Measurements from ENCODE around the gene UGGT2.
"Not testable (repeated sequence)": the region's sequence is repeated elsewhere in the genome, so short reads cannot be mapped to it uniquely, and the experiment has no call there.

The UGGT2 gene

GRCh38 chr13:96050955-96051354 lies 2.2 kb downstream of the UGGT2 start:
- in situ Hi-C loops (cut with MboI; ENCODE audit: low sequenced_read_pairs) = not testable (repeated sequence)

- in situ Hi-C loops (cut with MboI; ENCODE audit: low sequenced_read_pairs) = not testable (repeated sequence)
Measured at GRCh38 chr13:96046449-96047126, 6.6 kb downstream of the UGGT2 start.

- in situ Hi-C loops (cut with MboI; ENCODE audit: low sequenced_read_pairs) = no loop called here
Measured at GRCh38 chr13:96044238-96044637, 9.0 kb downstream of the UGGT2 start.

GRCh38 chr13:96041326-96042110 lies 11.7 kb downstream of the UGGT2 start:
- in situ Hi-C loops (cut with MboI; ENCODE audit: low sequenced_read_pairs) = no loop called here

GRCh38 chr13:96036515-96036914 lies 16.7 kb downstream of the UGGT2 start:
- in situ Hi-C loops (cut with MboI; ENCODE audit: low sequenced_read_pairs) = no loop called here

- in situ Hi-C loops (cut with MboI; ENCODE audit: low sequenced_read_pairs) = no loop called here
Measured at GRCh38 chr13:96034662-96035061, 18.5 kb downstream of the UGGT2 start.

- in situ Hi-C loops (cut with MboI; ENCODE audit: low sequenced_read_pairs) = no loop called here
Measured at GRCh38 chr13:96033220-96034015, 19.8 kb downstream of the UGGT2 start.

- in situ Hi-C loops (cut with MboI; ENCODE audit: low sequenced_read_pairs) = no loop called here
Measured at GRCh38 chr13:96032717-96033116, 20.5 kb downstream of the UGGT2 start.

GRCh38 chr13:96029002-96029401 lies 24.2 kb downstream of the UGGT2 start:
- in situ Hi-C loops (cut with MboI; ENCODE audit: low sequenced_read_pairs) = no loop called here

GRCh38 chr13:96027496-96027895 lies 25.7 kb downstream of the UGGT2 start:
- in situ Hi-C loops (cut with MboI; ENCODE audit: low sequenced_read_pairs) = no loop called here

- in situ Hi-C loops (cut with MboI; ENCODE audit: low sequenced_read_pairs) = no loop called here
Measured at GRCh38 chr13:96025283-96025682, 27.9 kb downstream of the UGGT2 start.

GRCh38 chr13:96020931-96021330 lies 32.3 kb downstream of the UGGT2 start:
- in situ Hi-C loops (cut with MboI; ENCODE audit: low sequenced_read_pairs) = no loop called here

GRCh38 chr13:96020155-96020575 lies 33.0 kb downstream of the UGGT2 start:
- in situ Hi-C loops (cut with MboI; ENCODE audit: low sequenced_read_pairs) = no loop called here

- in situ Hi-C loops (cut with MboI; ENCODE audit: low sequenced_read_pairs) = no loop called here
Measured at GRCh38 chr13:96018135-96018534, 35.1 kb downstream of the UGGT2 start.

GRCh38 chr13:96011291-96011872 lies 41.8 kb downstream of the UGGT2 start:
- in situ Hi-C loops (cut with MboI; ENCODE audit: low sequenced_read_pairs) = no loop called here

- in situ Hi-C loops (cut with MboI; ENCODE audit: low sequenced_read_pairs) = no loop called here
Measured at GRCh38 chr13:96003304-96003703, 49.9 kb downstream of the UGGT2 start.

- in situ Hi-C loops (cut with MboI; ENCODE audit: low sequenced_read_pairs) = no loop called here
Measured at GRCh38 chr13:96002322-96003131, 50.7 kb downstream of the UGGT2 start.

- in situ Hi-C loops (cut with MboI; ENCODE audit: low sequenced_read_pairs) = no loop called here
Measured at GRCh38 chr13:96000069-96000468, 53.1 kb downstream of the UGGT2 start.

GRCh38 chr13:95987841-95988240 lies 65.4 kb downstream of the UGGT2 start:
- in situ Hi-C loops (cut with MboI; ENCODE audit: low sequenced_read_pairs) = no loop called here

GRCh38 chr13:95982144-95982543 lies 71.1 kb downstream of the UGGT2 start:
- in situ Hi-C loops (cut with MboI; ENCODE audit: low sequenced_read_pairs) = no loop called here

All from HL-60/S4 (cell line).